AG08395 (cell line): ENCODE results near the gene GNG7.
A peak's percentile ranks its signal among the peaks of the same experiment; 100 is the strongest.
"Not testable (repeated sequence)": the region's sequence is repeated elsewhere in the genome, so short reads cannot be mapped to it uniquely, and the experiment has no call there.

Source experiments
- DNase-seq: peaks from one replicate; pipeline ENCODE4 v3.0.0; 2012; ENCODE audit warnings: mixed read lengths, low spot score

The GNG7 gene

GRCh38 chr19:2533686-2534422, 168.6 kb downstream of the GNG7 start:
- no peak for DNase-seq

GRCh38 chr19:2533072-2533425, 169.4 kb downstream of the GNG7 start:
- no peak for DNase-seq

GRCh38 chr19:2532252-2533071, 170.0 kb downstream of the GNG7 start:
- peak; percentile 68 for DNase-seq

- not testable (repeated sequence) for DNase-seq
Observed at GRCh38 chr19:2529942-2530341, 172.6 kb downstream of the GNG7 start.

- peak; percentile 82 for DNase-seq
Observed at GRCh38 chr19:2529473-2529918, 173.0 kb downstream of the GNG7 start.

- no peak for DNase-seq
Observed at GRCh38 chr19:2528675-2529101, 173.8 kb downstream of the GNG7 start.

- no peak for DNase-seq
Observed at GRCh38 chr19:2527686-2528085, 174.8 kb downstream of the GNG7 start.

- no peak for DNase-seq
Observed at GRCh38 chr19:2527171-2527570, 175.3 kb downstream of the GNG7 start.

GRCh38 chr19:2524840-2525723, 177.4 kb downstream of the GNG7 start:
- DNase-seq, result peak; percentile 76

GRCh38 chr19:2524361-2524839, 178.1 kb downstream of the GNG7 start:
- no peak for DNase-seq

- peak; percentile 90 for DNase-seq
Observed at GRCh38 chr19:2523630-2524311, 178.7 kb downstream of the GNG7 start.

GRCh38 chr19:2519482-2519881, 183.0 kb downstream of the GNG7 start:
- no peak for DNase-seq

GRCh38 chr19:2518856-2519255, 183.6 kb downstream of the GNG7 start:
- DNase-seq, result not testable (repeated sequence)

GRCh38 chr19:2517881-2518601, 184.5 kb downstream of the GNG7 start:
- DNase-seq, result no peak

- DNase-seq, result no peak
Observed at GRCh38 chr19:2516727-2517126, 185.8 kb downstream of the GNG7 start.

GRCh38 chr19:2514981-2515518, 187.4 kb downstream of the GNG7 start:
- no peak for DNase-seq

GRCh38 chr19:2512523-2513431, 189.7 kb downstream of the GNG7 start:
- DNase-seq, result no peak

- DNase-seq, result no peak
Observed at GRCh38 chr19:2511991-2512390, 190.5 kb downstream of the GNG7 start.

GRCh38 chr19:2511570-2511969, 190.9 kb downstream of the GNG7 start:
- DNase-seq, result no peak
